GM21526 (cell line): ENCODE measurements around the gene PLOD1.
"Not testable (repeated sequence)": the region's sequence is repeated elsewhere in the genome, so short reads cannot be mapped to it uniquely, and the experiment has no call there.

Experiments used
- ATAC-seq: cut with Tn5 transposase; IDR thresholded peaks from one replicate; pipeline ENCODE4 v1.9.1; 2021; ENCODE audit warnings: moderate library complexity; ENCODE audit not compliant: unreplicated experiment, low FRiP score

The PLOD1 gene

DNA sequence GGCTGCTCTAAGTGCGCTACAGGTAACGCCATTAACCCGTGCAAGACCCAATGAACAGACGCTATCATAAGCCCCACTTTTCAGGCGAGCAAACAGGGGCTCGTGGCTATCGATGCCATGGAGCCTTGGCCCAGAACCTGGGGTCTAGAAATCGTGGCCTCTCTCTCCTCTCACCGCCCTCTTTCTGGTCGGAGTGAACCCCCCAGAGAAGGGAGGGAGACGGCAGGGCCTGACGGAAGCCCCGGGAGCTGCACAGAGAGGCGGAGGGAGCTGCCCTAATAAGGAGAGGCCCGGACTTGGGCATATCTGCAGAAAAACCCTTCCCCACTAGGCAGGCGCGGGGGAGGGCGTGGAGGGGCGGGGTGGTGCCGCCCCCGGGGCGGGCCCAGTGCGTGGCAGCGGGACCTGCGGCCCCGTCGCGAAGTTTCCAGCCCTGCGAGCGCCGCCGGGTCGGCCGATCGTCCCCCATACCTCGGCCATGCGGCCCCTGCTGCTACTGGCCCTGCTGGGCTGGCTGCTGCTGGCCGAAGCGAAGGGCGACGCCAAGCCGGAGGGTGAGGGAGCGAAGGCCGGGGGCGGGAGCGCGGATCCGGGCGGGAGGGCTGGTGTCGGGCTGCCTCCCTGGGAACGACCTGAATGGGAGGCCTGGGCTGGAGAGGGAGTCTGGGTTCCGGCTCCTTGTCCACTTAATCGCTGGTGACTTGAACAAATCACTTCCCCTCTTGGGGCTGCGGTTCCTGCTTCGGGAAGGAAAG is at the start of gene PLOD1:
Gene PLOD1 (plus strand): TSS at position 416 of the 755 bp plus-strand sequence. CDS start 63 bp downstream, at position 479.
- peak; percentile 79 for ATAC-seq

DNA sequence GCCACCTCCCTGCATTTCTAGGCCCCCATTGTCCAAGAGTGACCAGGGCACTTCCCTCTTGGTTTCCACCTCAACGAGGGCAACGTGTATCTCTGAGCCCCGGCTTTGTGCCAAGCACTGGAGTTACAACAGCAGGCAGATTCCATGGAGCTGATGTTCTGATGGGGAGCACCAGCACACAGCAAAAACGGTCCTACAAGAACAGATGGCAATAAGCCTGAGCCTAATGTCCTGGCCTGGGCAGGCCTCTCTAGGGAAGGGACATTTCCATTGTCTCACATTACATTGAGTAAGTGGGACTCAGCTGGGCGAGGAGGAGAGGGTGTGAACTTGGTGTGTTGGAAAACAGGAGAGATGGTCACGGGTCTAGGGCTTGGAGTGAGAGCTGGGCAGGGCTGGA is 48.6 kb upstream of the PLOD1 start:
- ATAC-seq: no peak

DNA sequence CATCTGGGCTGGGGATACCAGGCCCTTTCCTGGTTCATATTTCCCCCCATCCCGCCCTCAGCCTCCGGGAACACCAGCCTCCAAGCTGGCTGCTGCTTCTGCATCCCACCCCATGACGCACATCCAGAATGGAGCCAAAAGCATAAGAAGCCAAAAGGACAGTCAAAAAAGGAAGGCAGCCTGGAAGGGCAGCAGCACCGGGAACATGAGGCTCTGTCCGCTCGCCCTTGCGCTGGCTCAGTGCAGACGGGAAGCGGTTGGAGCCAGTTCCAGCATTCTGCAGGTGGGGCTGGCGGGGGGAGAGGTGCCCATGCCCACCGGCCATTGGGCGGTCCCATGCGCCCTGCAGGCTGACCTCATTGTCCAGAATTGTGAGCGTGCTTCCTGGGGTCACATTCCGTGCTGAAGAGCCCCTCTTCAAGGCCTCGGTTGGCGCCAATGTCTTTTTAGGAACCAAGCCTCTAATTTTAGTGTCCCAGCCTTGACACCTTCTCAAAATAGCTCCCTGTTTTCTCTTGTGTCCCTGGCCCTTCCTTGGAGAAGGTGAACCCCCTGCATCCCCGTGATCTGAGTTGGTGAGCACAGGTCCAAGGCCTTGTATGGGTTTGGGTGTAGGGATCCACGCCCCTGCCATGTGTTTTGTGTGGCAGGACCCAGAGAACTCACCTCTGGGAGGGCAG is 47.4 kb upstream of the PLOD1 start:
- no peak for ATAC-seq

DNA sequence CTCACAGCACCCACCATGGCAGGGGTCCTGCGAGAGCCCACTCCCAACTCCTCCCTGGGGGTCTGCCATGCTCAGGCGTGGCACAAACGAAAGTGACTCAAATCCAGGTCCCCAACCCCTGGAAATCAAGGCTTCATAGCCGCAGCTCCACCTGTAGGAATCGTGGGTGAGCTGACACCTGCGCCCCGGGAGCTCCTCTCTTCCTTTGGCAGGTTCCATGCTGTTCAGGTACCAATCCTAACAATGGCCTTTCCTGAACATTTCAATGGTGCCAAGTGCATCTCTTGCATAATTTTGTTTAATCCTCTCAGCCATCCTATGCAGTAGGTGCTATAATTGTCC is 46.9 kb upstream of the PLOD1 start:
- no peak for ATAC-seq

DNA sequence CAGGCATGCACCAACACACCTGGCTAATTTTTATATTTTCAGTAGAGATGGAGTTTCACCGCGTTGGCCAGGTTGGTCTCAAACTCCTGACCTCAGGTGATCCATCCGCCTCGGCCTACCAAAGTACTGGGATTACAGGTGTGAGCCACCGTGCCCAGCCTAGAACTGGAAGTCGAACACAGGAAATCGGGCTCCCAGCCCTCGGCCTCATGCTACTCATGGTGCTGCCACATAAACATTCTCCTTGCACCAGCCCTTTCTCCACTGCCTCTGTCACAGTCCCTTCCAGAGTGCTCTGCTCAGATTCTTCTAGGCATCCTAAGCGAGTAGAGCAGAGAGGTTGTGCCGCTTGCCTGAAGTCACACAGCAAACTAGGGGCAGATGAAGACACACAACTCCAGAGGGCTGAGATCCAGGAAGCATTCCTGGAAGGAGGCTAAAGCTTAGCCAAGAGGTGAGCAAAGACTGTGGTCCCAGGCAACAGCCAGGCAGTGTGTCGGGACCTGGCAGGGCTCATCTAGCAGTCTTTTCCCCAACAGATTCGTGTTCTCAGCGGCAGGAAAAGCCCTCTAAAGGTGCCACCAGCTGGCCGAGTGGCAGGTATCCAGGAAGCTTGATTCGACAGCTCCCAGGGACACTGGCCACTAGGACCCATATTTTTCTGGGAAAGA is 46.2 kb upstream of the PLOD1 start:
- no peak for ATAC-seq

DNA sequence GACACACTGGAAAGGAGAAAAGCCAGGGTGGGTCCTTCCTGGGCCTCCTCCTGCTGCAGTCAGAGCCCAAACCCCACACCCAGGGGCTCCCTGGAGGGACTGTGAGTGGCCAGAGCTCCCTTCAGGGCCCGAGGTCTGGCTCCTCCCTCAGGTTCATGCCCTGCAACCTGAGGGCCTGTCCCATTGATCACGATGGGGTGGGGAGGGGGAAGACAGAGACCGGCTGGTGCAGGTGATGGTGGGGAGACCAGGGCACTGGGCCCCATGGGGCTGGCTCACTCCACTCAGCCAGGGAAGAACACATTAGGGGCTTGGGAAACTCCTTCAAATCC is 45.7 kb upstream of the PLOD1 start:
- no peak for ATAC-seq

DNA sequence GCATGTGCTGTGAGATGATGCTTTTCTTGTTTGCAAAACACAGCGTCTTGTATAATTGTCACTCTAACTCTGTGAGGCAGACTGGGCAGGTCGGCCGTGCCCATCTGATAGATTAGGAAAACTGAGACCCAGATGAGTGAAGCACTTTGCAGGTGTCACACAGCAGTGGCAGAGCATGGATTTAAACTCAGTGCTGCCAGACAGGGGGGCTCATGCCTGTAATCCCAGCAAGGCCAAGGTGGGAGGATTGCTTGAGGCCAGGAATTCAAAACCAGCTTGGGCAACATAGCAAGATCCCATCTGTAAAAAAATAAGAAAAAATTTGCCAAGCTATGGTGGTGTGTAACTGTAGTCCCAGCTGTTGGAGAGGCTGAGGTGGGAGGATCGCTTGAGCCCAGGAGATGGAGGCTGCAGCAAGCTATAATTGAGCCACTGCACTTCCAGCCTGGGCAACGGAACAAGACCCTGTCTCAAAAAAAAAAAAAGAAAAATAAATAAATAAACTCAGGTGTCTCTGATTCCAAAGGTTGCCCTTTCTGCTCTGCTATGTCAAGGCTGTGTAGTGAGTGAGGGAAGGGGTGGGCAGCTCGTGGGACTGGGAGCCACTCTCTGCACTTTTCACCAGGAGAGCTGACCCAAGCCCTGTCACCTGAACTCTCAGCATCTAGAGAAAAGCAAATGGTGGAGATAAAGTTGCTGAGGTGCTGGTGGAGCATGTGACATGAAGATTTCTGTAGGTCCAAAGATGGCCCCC is 42.9 kb upstream of the PLOD1 start:
- no peak for ATAC-seq

DNA sequence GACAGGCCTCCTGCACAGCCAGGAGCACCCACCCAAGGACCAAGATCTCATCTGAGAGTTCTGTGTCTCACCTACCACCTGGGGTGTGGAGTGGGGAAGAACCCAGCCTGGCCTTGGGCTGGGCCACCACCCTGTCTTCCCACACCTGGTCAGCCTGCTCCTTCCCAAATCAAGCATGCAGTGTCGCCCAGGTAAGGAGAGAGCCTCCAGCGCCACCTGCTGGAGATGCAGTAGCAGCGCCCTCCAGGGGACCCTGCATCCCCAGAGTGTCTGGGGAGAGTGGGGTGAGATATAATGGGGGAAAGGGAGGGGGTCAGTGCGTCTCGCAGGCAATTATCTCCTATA is 40.6 kb upstream of the PLOD1 start:
- ATAC-seq: no peak

DNA sequence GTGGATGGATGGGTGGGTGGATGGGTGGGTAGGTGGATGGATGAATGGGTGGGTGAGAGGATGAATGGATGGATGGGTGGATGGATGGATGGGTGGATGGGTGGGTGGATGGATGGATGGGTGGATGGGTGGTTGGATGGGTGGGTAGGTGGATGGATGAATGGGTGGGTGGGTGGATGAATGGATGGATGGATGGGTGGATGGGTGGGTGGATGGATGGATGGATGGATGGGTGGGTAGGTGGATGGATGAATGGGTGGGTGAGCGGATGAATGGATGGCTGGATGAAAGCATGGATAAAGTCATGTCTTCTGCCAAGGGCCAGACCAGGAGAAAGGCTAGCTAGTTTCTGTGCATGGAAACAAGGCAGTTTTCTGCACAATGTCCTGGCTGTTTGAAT is 40.0 kb upstream of the PLOD1 start:
- not testable (repeated sequence) for ATAC-seq

DNA sequence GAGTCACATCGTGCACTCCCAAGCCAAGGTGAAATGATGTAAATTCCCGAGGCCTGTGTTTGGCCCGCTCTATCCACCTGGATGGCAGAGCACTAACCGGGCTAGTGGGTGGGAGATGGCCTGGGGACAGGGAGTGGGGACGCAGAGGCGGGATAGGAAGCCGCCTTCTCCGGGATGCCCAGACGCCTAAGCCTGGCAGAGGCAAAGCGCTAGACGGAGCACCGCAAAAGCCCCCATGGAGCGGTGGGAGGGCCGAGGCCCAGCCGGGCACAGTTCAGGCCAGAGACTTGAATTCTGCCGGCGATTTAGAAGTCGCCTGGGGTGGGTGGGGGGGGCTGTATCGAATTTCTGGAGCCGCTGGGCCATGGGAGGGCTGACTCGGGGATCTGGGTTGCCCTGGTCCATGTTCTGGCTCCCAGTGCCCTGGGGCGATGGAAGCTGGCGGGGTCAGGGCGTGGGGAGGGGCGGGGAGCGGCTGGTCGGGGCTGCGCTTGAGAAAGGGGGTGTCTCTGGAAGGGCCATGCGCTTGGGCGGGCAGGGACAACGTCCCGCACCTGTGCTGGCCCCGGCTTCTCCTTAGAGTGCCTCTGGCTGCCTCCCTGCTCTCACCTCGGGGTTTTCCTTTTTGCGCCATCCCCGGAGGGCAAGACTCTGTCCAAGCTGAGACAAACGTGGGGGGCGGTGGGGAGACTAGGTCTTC is 36.3 kb upstream of the PLOD1 start:
- no peak for ATAC-seq

DNA sequence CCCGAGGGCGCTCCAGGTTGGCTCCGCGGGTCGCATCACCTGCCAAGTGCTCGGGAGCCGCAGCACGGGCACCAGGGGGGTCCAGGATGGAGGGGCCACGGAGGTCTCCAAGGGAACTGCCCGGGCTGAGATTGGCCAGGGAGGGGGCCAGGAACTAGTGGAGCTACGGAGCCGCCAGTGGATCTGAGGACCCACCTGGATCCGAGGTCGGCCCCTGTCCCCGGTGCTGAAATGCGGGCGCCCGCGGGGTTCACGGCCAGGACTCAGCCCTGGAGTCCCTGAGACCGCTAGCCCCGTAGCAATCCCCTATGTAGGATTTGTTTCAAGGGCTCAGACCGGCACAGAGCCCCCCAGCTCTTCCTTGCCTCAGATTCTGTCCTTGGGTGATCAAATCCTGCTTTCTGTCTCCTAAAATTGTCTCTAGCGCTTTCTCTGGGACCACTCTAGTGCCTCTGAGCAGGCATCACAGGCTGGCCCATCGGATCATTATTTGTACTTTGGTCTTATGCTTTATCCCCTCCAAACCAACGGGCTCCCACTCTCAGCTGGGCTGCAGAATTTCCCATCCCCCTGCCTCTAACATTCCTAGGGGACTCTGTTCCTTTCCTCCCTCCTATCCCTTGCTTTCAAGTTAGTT is 35.6 kb upstream of the PLOD1 start:
- ATAC-seq: no peak

DNA sequence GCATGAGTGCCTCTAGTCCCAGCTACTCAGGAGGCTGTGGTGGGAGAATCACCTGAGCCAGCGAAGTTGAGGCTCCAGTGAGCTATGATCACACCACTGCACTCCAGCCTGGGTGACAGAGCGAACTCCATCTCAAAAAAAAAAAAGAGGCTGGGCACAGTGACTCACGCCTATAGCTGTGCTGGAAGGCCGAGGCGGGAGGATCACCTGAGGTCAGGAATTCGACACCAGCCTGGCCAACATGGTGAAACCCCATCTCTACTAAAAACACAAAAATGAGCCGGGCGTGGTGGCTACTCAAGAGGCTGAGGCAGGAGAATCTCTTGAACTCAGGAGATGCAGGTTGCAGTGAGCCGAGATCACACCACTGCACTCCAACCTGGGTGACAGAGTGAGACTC is 33.1 kb upstream of the PLOD1 start:
- ATAC-seq: not testable (repeated sequence)

DNA sequence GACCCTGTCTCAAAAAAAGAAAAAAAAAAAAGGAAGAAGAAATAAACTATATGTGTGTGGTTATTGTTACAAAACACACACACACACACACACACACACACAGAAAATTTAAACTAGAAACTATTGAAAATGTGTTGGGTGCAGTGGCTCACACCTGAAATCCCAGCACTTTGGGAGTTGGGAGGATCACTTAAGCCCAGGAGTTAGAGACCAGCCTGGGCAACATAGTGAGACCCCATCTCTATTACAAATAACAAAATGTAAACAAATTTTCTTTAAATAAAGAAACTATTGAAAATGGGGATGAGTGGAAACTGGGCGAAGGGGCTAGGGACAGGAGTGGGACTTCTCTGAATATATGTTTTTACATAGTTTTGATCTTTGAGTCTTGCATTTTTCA is 31.3 kb upstream of the PLOD1 start:
- ATAC-seq: no peak

DNA sequence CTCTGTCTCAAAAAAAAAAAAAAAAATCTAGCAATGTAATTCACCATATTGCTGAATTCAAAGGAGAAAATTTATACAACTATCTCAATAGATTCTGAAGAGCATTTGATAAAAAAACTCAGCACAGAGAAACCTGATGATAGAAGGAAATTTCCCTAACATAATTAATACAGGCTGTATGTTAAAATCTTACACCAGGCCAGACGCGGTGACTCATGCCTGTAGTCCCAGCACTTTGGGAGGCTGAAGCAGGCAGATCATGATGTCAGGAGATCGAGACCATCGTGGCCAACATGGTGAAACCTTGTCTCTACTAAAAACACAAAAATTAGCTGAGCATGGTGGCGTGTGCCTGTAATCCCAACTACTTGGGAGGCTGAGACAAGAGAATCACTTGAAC is 30.4 kb upstream of the PLOD1 start:
- ATAC-seq: not testable (repeated sequence)

DNA sequence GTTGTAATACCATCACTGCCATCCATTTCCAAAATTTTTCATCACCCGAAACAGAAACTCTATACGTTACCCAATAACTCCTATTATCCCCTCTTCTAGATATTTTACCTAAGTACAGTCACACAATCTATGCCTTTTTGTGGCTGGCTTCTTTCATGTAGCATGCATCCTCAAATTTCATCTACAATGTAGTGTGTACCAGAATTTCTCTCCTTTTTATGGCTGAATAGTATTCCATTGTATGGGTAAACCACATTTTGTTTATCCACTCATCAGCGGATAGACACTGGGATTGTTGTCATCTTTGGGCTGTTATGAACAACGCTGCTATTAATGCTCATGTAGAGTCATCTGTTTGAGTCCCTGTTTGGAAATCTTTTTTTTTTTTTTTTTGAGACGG is 29.5 kb upstream of the PLOD1 start:
- ATAC-seq: no peak

DNA sequence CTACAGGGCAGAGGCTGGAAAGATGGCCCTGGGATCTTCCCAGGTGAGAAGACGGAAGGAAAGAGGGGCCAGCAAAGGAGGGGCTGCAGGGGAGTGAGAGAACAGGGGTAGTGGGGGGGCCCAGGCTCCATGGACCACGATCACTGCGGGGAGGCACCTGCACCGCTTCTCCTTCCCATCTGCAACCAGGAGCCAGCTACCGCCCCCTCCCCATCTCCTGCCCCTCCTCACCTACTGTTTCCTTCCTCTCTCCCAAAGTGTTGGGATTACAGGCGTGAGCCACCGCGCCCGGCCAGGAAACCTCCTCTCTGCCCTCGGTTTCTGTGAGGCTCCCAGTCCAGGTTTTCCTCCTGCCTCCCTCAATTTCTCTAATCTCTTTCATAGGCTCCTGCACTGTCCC is 27.6 kb upstream of the PLOD1 start:
- ATAC-seq: no peak

DNA sequence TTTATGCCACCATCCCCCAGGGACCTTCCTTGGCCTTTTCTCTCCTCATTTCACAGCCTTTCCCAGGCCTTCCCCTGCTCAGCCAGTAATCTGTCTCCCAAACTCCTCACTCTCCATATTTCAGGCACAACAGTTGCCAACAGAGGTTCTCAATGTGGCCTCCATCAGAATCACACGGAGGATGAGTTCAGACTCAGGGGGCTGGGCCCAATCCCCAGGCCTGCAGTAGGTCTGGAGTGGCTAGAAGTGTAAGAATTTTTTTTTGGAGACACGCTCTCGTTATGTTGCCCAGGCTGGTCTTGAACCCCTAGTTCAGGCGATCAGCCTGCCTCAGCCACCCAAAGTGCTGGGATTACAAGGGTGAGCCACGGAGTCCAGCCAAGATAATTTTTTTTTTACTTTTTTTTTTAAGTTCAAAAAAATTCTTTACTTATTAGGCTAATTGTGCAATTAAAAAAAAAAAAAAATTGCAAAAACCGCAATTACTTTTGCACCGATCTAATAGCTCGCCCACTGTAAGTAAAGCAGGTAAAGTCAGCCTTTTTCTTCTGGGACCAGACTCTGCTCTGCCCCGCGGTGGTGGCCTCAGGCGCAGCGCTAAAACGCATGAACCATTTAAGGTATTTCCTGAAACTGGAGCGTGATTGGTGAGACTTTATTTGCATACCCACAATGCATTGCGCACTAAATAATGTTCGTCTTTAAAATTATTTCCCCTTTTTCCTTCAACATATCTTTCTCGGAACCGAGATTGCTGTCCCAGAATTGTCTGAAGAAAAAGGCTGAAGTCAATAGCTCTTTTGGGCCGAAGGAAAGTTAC is 27.0 kb upstream of the PLOD1 start:
- ATAC-seq: peak; percentile 42

DNA sequence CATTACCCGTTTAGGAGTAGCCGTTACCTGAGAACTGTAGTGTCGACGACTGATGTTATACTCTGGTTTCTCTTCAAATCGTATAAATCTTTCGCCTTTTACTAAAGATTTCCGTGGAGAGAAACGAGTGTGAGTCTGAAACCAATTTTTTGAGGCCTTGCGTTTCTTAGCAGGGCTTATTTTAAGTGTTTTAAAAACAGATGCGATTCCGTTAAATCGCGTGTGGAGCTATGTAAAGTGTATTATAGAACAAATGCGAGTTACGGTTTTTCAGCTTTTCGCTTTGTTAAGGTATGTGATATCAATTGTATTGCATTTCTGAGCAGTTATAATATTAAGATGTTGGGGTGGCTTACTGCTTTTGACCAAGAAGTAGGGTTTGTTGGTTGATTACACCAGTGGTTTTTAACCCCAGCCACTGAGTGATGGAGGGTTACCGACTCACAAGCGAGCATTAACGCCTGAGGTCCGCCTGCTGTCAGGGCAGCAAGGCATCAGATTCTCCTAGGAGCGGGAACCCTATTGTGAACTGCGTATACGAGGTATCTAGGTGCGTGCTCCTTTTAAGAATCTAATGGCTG is 26.3 kb upstream of the PLOD1 start:
- ATAC-seq: peak; percentile 45

DNA sequence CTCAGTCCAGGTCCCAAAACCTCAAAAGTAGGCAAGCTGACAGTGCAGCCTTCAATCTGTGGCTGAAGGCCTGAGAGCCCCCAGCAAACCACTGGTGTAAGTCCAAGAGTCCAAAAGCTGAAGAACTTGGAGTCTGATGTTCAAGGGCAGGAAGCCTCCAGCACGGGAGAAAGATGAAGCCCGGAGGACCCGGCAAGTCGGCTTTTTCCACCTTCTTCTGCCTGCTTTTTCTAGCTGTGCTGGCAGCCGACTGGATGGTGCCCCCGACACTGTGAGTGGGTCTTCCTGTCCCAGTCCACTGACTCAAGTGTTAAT is 23.6 kb upstream of the PLOD1 start:
- not testable (repeated sequence) for ATAC-seq
